ENCODE data around the gene LCK.
A peak's percentile ranks its signal among the peaks of the same experiment; 100 is the strongest.

The LCK gene

GRCh38 chr1:32331549-32331948 lies 80.5 kb downstream of the LCK start (continued):
- TF ChIP-seq SCRT1 (tag by site-specific recombination; IDR thresholded peaks at IDR 0.05; ENCODE audit: borderline replicate concordance) (0 out of 2 replicates have a peak, but pooled peaks have one; percentile 35), ZNF707 (tag by site-specific recombination; IDR thresholded peaks at IDR 0.05) (no peak), PRDM10 (tag by site-specific recombination; IDR thresholded peaks at IDR 0.05) (0 out of 2 replicates have a peak, but pooled peaks have one; percentile 32), ZNF677 (tag by site-specific recombination; IDR thresholded peaks at IDR 0.05) (no peak), ZNF555 (tag by site-specific recombination; conservative IDR thresholded peaks at IDR 0.05) (no peak), ZNF423 (tag by site-specific recombination; IDR thresholded peaks at IDR 0.05) (no peak)

GRCh38 chr1:32332290-32333079 lies 81.4 kb downstream of the LCK start:
- Histone ChIP-seq H3K36me3 (ENCODE audit: control insufficient read depth in 2 of 2, insufficient read depth in 1 of 2, low read length in 2 of 2) (peaks cover 8 to 76% of the 10 kb centered on the region in 2 experiments; a peak in 2 of 3 replicates), H3K4me3 (ENCODE audit: low read depth, low read length) (no peak overlapping the region), H3K27ac (ENCODE audit: extremely low read depth, low read depth, low read length) (no peak overlapping the region), H3K4me1 (ENCODE audit: control insufficient read depth, insufficient read depth, low read length) (no peaks in the 10 kb centered on the region), H3K9me3 (ENCODE audit: control insufficient read depth, insufficient read depth, low read depth, low read length) (no peaks in the 10 kb centered on the region)
- POLR2A ChIA-PET, result interaction anchor here (0.6 to 5.8 kb wide), 10 partner anchors 10 to 109 kb away, joined by 3 to 100 read pairs (median 4); partner anchors contain the start of genes BSDC1 and HDAC1
- CTCF ChIA-PET, result interaction anchor here (0.7 to 1.5 kb wide), 5 partner anchors 15 to 714 kb away, joined by 3 to 6 read pairs (median 3); no protein-coding TSS in a partner anchor
- no peak for TF ChIP-seq BCL11B (tag by site-specific recombination; IDR thresholded peaks at IDR 0.05; ENCODE audit: low read depth)
- TF ChIP-seq ZNF624 (tag by site-specific recombination; IDR thresholded peaks at IDR 0.05), result no peak
- TF ChIP-seq ZBTB1 (tag by site-specific recombination; IDR thresholded peaks at IDR 0.05), result no peak

- CTCF ChIA-PET, result interaction anchor here (0.6 to 1.5 kb wide), 6 partner anchors 16 to 715 kb away, joined by 3 to 6 read pairs (median 3); no protein-coding TSS in a partner anchor
- Histone ChIP-seq H3K4me1 (ENCODE audit: control insufficient read depth, insufficient read depth, low read length) (no peaks in the 10 kb centered on the region), H3K4me3 (ENCODE audit: low read depth, low read length) (no peak overlapping the region), H3K27ac (ENCODE audit: extremely low read depth, low read depth, low read length) (no peak overlapping the region), H3K36me3 (ENCODE audit: control insufficient read depth in 2 of 2, insufficient read depth in 1 of 2, low read length in 2 of 2) (peaks cover 0 to 66% of the 10 kb centered on the region in 2 experiments; a peak in 1 of 3 replicates), H3K9me3 (ENCODE audit: control insufficient read depth, insufficient read depth, low read depth, low read length) (no peaks in the 10 kb centered on the region)
- POLR2A ChIA-PET, result interaction anchor here (0.9 to 5.8 kb wide), 6 partner anchors 9 to 85 kb away, joined by 3 to 100 read pairs (median 8); partner anchors contain the start of genes BSDC1 and HDAC1
- TF ChIP-seq GLIS2 (tag by site-specific recombination; IDR thresholded peaks at IDR 0.05) (no peak), SP7 (tag by site-specific recombination; IDR thresholded peaks at IDR 0.05) (no peak), ZFHX2 (tag by site-specific recombination; conservative IDR thresholded peaks at IDR 0.05) (no peak), ZNF830 (tag by site-specific recombination; IDR thresholded peaks at IDR 0.05; ENCODE audit: low read depth) (no peak), MZF1 (tag by site-specific recombination; IDR thresholded peaks at IDR 0.05; ENCODE audit: borderline replicate concordance) (no peak), PRDM6 (tag by site-specific recombination; IDR thresholded peaks at IDR 0.05) (no peak), ELK4 (IDR thresholded peaks at IDR 0.05; ENCODE audit: borderline replicate concordance, low read depth, low read length) (no peak), SCRT2 (tag by site-specific recombination; IDR thresholded peaks at IDR 0.05) (no peak), ZBTB21 (tag by site-specific recombination; IDR thresholded peaks at IDR 0.05) (no peak)
These were observed 82.3 kb downstream of the LCK start for GRCh38 chr1:32333251-32333963.
